Lower leg skin (tissue), 4 donors: ENCODE measurements around the gene BAHCC1. TPM values are rescaled to one million over a fixed set of nuclear protein-coding genes. Genes with fewer than 3 reads are reported as not detected.

Experiments
- DNase-seq, 2 donors: peaks; one replicate each; pipeline ENCODE4 v3.0.0-alpha.2; 2019; ENCODE audit warnings: low spot score in 2 of 2
- H3K4me3 ChIP-seq: fragments of 200-600 bp; sonication (generic); 2 replicates; pipeline ENCODE4 v1.5.1; 2017; ENCODE audit warnings: mild to moderate bottlenecking, low read depth; ENCODE audit not compliant: poor library complexity, severe bottlenecking
- POLR2A ChIP-seq, 2 donors: fragments of 450-650 bp; IDR thresholded peaks; one replicate each; pipeline ENCODE4 v1.6.1; 2016 to 2017; ENCODE audit warnings: antibody characterized with exemption in 2 of 2, mild to moderate bottlenecking in 1 of 2, moderate library complexity in 1 of 2
- WGBS, 2 donors: methylation state at CpG; one replicate each; pipeline ENCODE4 v1.1.5; 2018; 5-methylcytosine and 5-hydroxymethylcytosine counted together
- intact Hi-C: fragments of 100-400 bp; cut with DNase I; formaldehyde crosslinking; loops from one replicate; pipeline ENCODE4 v1.15.0; 2023; ENCODE audit warnings: low total_unique reads
- total RNA-seq, 4 donors: library from RNA; depleted of rRNA; stranded (reverse); fragments of >200 nt; gene quantifications; one replicate each; pipeline ENCODE4 v1.1.0, GENCODE V29; 2016
- TF ChIP-seq, protein P1 (sequence below), 3 donors: fragments of 450-650 bp; IDR thresholded peaks; one replicate each; pipeline ENCODE4 v1.5.1; 2016; ENCODE audit warnings: antibody characterized with exemption in 3 of 3, mild to moderate bottlenecking in 3 of 3, moderate library complexity in 2 of 3

The BAHCC1 gene
- total RNA-seq, 4 donors from 2014 or later, result 4.1 to 14.2 (median 10.0) TPM

DNA sequence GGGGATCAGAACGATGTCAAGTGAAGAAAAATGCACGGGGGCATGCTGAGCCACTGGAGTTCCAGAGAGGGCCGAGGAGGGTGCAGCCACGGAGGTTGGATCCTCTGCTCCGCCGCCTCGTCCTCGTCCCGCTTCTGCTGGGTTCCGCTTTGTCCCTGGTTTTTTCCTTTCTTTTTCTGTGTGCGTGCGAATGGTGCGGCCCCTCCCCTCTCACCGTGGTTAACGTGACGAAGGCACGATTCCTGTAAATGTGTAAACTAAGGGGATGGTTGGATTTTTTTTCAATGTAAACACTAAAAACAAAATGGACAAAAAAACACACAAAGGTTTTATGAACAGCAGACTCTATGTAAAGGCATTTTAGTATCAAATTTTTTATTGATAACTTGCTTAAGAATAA, 70.7 kb downstream of the BAHCC1 start:
- TF ChIP-seq, protein P1, sequence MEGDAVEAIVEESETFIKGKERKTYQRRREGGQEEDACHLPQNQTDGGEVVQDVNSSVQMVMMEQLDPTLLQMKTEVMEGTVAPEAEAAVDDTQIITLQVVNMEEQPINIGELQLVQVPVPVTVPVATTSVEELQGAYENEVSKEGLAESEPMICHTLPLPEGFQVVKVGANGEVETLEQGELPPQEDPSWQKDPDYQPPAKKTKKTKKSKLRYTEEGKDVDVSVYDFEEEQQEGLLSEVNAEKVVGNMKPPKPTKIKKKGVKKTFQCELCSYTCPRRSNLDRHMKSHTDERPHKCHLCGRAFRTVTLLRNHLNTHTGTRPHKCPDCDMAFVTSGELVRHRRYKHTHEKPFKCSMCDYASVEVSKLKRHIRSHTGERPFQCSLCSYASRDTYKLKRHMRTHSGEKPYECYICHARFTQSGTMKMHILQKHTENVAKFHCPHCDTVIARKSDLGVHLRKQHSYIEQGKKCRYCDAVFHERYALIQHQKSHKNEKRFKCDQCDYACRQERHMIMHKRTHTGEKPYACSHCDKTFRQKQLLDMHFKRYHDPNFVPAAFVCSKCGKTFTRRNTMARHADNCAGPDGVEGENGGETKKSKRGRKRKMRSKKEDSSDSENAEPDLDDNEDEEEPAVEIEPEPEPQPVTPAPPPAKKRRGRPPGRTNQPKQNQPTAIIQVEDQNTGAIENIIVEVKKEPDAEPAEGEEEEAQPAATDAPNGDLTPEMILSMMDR (IDR thresholded peaks at IDR 0.05), result no peak
- TF ChIP-seq POLR2A (IDR thresholded peaks at IDR 0.05), result no peak
- DNase-seq, result no peak
- H3K4me3 ChIP-seq, result no peak overlapping the region
- 86 to 88% methylated on average over 17 of the region's 17 CpGs for WGBS, 2 donors
- intact Hi-C loops, result no loop called here

DNA sequence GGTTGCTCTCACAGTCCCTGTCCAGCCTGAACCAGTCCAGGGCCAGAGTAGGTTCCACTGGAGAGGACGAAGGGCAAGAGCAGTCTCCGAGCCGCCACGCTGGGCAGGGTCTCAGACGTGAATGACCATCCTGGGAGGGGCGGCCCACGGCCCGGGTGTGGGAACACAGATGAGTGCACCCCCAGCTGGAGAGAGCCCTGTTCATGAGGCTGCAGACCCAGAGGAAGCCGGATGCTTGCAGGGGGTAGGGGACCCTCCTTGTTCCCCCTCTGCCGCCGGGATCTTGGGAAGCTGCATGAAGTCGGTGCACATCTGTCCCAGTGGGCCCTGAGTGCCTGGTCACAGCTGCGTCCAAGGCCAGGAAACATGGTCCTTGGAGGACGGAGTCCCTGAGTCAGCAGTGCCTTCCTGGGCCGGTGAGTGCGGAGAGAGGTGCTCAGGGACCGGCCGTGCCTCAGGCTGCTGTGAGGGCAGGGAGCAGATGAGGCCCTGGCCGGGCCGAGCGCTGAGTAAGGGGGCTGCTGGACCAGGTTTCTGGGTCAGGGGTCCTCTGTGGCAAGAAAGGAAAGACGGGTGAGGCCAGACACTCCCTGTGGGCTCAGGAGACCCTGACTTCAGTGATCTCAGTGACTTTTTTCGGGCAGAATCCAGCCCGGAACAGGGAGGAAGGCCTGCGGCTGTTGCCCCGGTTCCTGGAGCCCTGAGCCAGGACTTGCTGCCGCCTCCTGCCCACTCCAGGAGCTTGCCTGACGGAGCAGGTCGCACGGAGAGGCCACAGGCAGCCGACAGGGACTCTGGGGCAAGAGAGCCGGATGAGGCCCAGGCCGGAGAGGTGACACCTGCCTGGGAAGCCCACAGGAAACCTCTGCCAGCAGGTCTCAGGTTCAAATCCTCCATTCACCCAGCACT, 71.6 kb downstream of the BAHCC1 start:
- H3K4me3 ChIP-seq, result no peak overlapping the region
- TF ChIP-seq POLR2A (IDR thresholded peaks at IDR 0.05), result no peak
- TF ChIP-seq, protein P1 (IDR thresholded peaks at IDR 0.05), result no peak
- DNase-seq, result no peak
- 84% methylated on average over 28 to 30 of the region's 33 CpGs for WGBS, 2 donors
- intact Hi-C loops, result no loop called here

DNA sequence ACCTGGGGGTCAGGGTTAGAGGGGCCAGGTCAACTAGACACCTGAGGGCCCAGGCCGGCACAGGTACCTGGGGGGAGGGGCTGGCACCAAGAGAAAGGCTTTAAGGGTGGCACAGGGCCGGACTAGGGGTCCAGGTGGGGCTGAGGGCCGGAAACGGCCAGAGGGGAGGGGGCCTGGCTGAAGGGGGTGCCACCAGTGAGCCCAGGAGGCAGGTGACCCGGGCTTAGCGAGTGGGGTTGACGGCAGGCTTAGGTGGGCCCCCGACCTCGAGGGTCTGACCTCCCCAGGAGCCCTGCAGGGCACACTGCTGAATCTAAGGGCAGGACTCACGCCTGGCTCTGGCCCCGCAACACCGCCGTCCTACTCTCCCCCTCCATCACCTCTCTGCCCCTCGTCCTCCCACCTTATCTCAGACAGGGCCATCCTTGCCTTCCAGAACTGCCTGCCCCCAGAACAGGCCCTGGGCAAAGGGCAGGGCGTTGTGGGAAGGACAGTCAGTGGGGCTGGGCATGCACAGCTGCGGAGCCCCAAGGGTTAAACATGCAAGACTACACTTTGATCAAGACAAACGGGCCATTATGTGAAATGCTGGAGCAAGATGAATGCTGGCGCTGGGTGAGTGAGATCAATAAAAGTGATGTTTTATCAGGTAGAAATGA, 73.0 kb downstream of the BAHCC1 start:
- H3K4me3 ChIP-seq, result no peak overlapping the region
- 76% methylated on average over 18 of the region's 18 CpGs for WGBS, 2 donors
- TF ChIP-seq POLR2A (IDR thresholded peaks at IDR 0.05), result no peak
- TF ChIP-seq, protein P1 (IDR thresholded peaks at IDR 0.05), result no peak
- intact Hi-C loops, result no loop called here
- no peak for DNase-seq

DNA sequence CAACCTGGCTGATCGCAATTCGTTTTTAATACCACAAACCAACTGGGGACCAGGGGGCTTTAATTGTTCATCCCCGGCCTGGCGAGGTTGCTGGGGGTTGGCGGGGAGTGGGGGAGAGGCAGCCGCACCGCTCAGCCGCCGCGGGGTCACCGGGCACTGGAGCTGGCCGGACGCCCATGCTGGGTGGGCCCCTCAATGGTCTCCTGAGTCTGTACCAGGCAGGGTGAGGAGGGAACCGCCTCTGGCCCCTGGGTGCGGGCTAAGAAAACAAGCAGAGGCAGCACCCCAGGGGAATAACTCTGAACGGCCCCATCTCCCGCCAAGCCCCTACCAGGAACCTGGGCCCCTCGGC, 73.5 kb downstream of the BAHCC1 start:
- no peak for DNase-seq
- H3K4me3 ChIP-seq, result no peak overlapping the region
- TF ChIP-seq POLR2A (IDR thresholded peaks at IDR 0.05), result no peak
- TF ChIP-seq, protein P1 (IDR thresholded peaks at IDR 0.05), result no peak
- WGBS, 2 donors, result 65 to 69% methylated on average over 16 to 17 of the region's 18 CpGs
- intact Hi-C loops, result no loop called here

DNA sequence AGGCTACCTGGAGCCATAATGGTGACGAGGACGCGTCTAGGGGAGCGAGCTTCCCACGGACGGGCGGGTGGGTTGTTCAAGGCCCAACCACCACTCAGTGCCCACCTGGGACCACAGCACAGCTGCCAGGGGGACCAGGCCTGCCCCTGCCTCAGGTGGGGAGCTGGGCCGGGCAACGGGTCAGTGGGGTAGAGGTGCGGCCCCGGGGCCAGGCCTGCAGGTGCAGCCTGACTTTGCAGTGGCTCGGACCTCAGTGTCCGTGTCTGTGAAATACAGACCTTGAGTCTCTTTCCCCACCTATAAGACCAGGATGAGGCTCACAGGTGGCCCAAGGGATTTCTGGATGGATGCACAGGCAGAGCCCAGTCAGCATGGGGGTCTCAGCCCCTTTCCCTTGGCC, 74.0 kb downstream of the BAHCC1 start:
- 93 to 94% methylated on average over 9 to 10 of the region's 13 CpGs for WGBS, 2 donors
- TF ChIP-seq, protein P1 (IDR thresholded peaks at IDR 0.05), result no peak
- no peak for TF ChIP-seq POLR2A (IDR thresholded peaks at IDR 0.05)
- no peak for DNase-seq
- H3K4me3 ChIP-seq, result no peak overlapping the region
- intact Hi-C loops, result no loop called here
